B cell (primary cell): ENCODE data around the gene ZBTB16. TPM values are rescaled to one million over a fixed set of nuclear protein-coding genes. Genes with fewer than 3 reads are reported as not detected.

Experiments used
- ATAC-seq: fragments of 200-7000 bp; cut with Tn5 transposase; one replicate; pipeline ENCODE4 v1.10.0; 2021; ENCODE audit warnings: low read depth, mild to moderate bottlenecking, moderate number of reproducible peaks, moderate library complexity
- CTCF ChIA-PET: fragments of 350-600 bp; sonication (Branson Sonifier 250); formaldehyde crosslinking; loops from one replicate; lab custom pipeline; 2021; ENCODE audit warnings: antibody characterized with exemption, inconsistent platforms; lab: Charles Lee
- POLR2A ChIA-PET: fragments of 350-600 bp; sonication (Branson Sonifier 250); formaldehyde crosslinking; loops from one replicate; lab custom pipeline; 2021; ENCODE audit warnings: antibody characterized with exemption; lab: Charles Lee
- DNase-seq: peaks from one replicate; pipeline ENCODE4 v3.0.0; 2013
- H2AFZ ChIP-seq: 2 replicates; pipeline ENCODE4 v1.6.1; 2012; ENCODE audit warnings: mild to moderate bottlenecking, low read depth, low read length; ENCODE audit not compliant: insufficient read depth, poor library complexity, severe bottlenecking
- H3K27ac ChIP-seq, 2 donors: 1 replicate in 1 of 2; 2 replicates in 1 of 2; pipeline ENCODE4 v1.5.1; 2012 to 2013; ENCODE audit warnings: low read length in 2 of 2, mild to moderate bottlenecking in 2 of 2, moderate library complexity in 1 of 2
- H3K27me3 ChIP-seq, 4 experiments: fragments of 200-600 bp in 1 of 4; sonication (generic) in 1 of 4; replicated peaks in 1 of 4; 1 replicate in 2 of 4; 2 replicates in 2 of 4; pipeline versions ENCODE4 v1.6.1 to v1.7.0; 2013 to 2016; ENCODE audit warnings: low read length in 3 of 4, mild to moderate bottlenecking in 2 of 4, mixed read lengths in 1 of 4, moderate library complexity in 1 of 4; ENCODE audit not compliant: insufficient read depth in 4 of 4, control insufficient read depth in 3 of 4; ENCODE audit errors: control extremely low read depth in 1 of 4
- H3K36me3 ChIP-seq, 2 experiments: replicated peaks in 1 of 2; 1 replicate in 1 of 2; 2 replicates in 1 of 2; pipeline versions ENCODE4 v1.6.1 to v1.7.1; 2013; ENCODE audit warnings: low read length in 1 of 2; ENCODE audit not compliant: insufficient read depth in 2 of 2, control insufficient read depth in 1 of 2; ENCODE audit errors: control extremely low read depth in 1 of 2, extremely low read depth in 1 of 2
- H3K4me1 ChIP-seq, 2 donors: fragments of 200-600 bp in 1 of 2; sonication (generic) in 1 of 2; 1 replicate in 1 of 2; 2 replicates in 1 of 2; pipeline versions ENCODE4 v1.5.1 to v1.6.1; 2013 to 2017; ENCODE audit warnings: low read length in 2 of 2; ENCODE audit not compliant: control insufficient read depth in 2 of 2, insufficient read depth in 2 of 2
- H3K4me2 ChIP-seq: replicated peaks from 2 replicates; pipeline ENCODE3; 2012; ENCODE audit warnings: mild to moderate bottlenecking, low read depth, low read length; ENCODE audit not compliant: poor library complexity, severe bottlenecking
- H3K4me3 ChIP-seq, 5 experiments: fragments of 200-600 bp in 1 of 5; sonication (generic) in 1 of 5; 1 replicate in 3 of 5; 2 replicates in 2 of 5; pipeline versions ENCODE4 v1.5.1 to v1.7.0; 2011 to 2016; ENCODE audit warnings: low read length in 4 of 5, mild to moderate bottlenecking in 4 of 5, low read depth in 2 of 5, control low read depth in 1 of 5, moderate library complexity in 1 of 5; ENCODE audit not compliant: insufficient read depth in 1 of 5; ENCODE audit errors: control extremely low read depth in 1 of 5, extremely low read depth in 1 of 5
- H3K79me2 ChIP-seq: fragments of 200-600 bp; sonication (generic); one replicate; pipeline ENCODE4 v1.6.0; 2016; ENCODE audit warnings: low read length; ENCODE audit not compliant: control insufficient read depth, insufficient read depth
- H3K9ac ChIP-seq: fragments of 200-600 bp; sonication (generic); 2 replicates; pipeline ENCODE4 v1.6.1; 2017; ENCODE audit warnings: mild to moderate bottlenecking, low read length, moderate library complexity
- H3K9me3 ChIP-seq, 3 donors: one replicate each; pipeline versions ENCODE4 v1.6.1 to v1.7.1; 2013; ENCODE audit warnings: low read length in 2 of 3; ENCODE audit not compliant: control insufficient read depth in 2 of 3, insufficient read depth in 1 of 3; ENCODE audit errors: control extremely low read depth in 1 of 3
- H4K20me1 ChIP-seq: 2 replicates; pipeline ENCODE4 v1.6.0; 2012; ENCODE audit warnings: mild to moderate bottlenecking, low read length; ENCODE audit not compliant: insufficient read depth, control insufficient read depth, poor library complexity, severe bottlenecking
- H3K27ac Mint-ChIP-seq: one replicate; pipeline ENCODE4 v1.8.0; 2021; ENCODE audit warnings: mixed read lengths
- H3K27me3 Mint-ChIP-seq: one replicate; pipeline ENCODE4 v1.8.0; 2021; ENCODE audit warnings: mixed read lengths
- H3K4me1 Mint-ChIP-seq: one replicate; pipeline ENCODE4 v1.8.0; 2021; ENCODE audit warnings: mixed read lengths
- H3K4me3 Mint-ChIP-seq: one replicate; pipeline ENCODE4 v1.8.0; 2021; ENCODE audit warnings: mixed read lengths
- H3K9me3 Mint-ChIP-seq: one replicate; pipeline ENCODE4 v1.8.0; 2022; ENCODE audit warnings: mixed read lengths; ENCODE audit not compliant: insufficient read depth
- EZH2 ChIP-seq: IDR thresholded peaks from 2 replicates; pipeline ENCODE4 v1.6.1; 2012; ENCODE audit warnings: borderline replicate concordance, low read depth, mild to moderate bottlenecking, moderate library complexity, low read length; ENCODE audit not compliant: insufficient read depth, poor library complexity, severe bottlenecking
- WGBS: methylation state at CpG from one replicate; pipeline ENCODE4 v1.1.5; 2013; ENCODE audit warnings: missing lambda C conversion rate; ENCODE audit not compliant: insufficient coverage; 5-methylcytosine and 5-hydroxymethylcytosine counted together
- intact Hi-C: fragments of 100-400 bp; cut with micrococcal nuclease; formaldehyde crosslinking; loops from one replicate; pipeline ENCODE4 v1.10.0; 2022
- polyA plus RNA-seq: library from polyadenylated mRNA; depleted of rRNA; stranded (reverse); fragments of >200 nt; gene quantifications from 2 replicates; pipeline ENCODE4 v1.2.3, GENCODE V29; 2012
- total RNA-seq, 2 donors: library from RNA; stranded (reverse); fragments of 120-200 nt in 1 of 2; gene quantifications; 1 replicate in 1 of 2; 2 replicates in 1 of 2; pipeline versions ENCODE4 v1.2.3 to v1.2.4, GENCODE V29; 2013 to 2022
- TF ChIP-seq, protein P1 (sequence below): fragments of 200-600 bp; IDR thresholded peaks from one replicate; pipeline ENCODE4 v1.8.0; 2022; ENCODE audit warnings: antibody characterized with exemption, mild to moderate bottlenecking

Gene ZBTB16
- total and polyA plus RNA-seq, 2 donors (not counting 1 experiment from before 2014, with no cell fraction given): 16.0 to 20.6 TPM

GRCh38 chr11:114060392-114061047 lies 1.0 kb downstream of the ZBTB16 start:
- Histone ChIP-seq H3K9ac (peak overlapping the region; percentile 75), H3K4me2 (peak overlapping the region; percentile 97), H4K20me1 (no peaks in the 10 kb centered on the region), H3K4me1 (peaks cover 9 to 20% of the 10 kb centered on the region in 2 donors), H3K79me2 (no peaks in the 10 kb centered on the region), H3K4me3 (peak overlapping the region; percentile 60 to 84 (median 67)), H3K27me3 (peaks cover 0 to 38% (median 16%) of the 10 kb centered on the region in 4 experiments), H3K36me3 (no peaks in the 10 kb centered on the region), H3K9me3 (peaks cover 0 to 4% (median 0%) of the 10 kb centered on the region in 3 donors), H3K27ac (no peak overlapping the region), H2AFZ (peak overlapping the region; percentile 76)
- POLR2A ChIA-PET: interaction anchor here (0.6 to 0.9 kb wide), 2 partner anchors 13 to 200 kb away, joined by 3 to 4 read pairs; no protein-coding TSS in a partner anchor
- peaks cover 52% of the 10 kb centered on the region for H3K27me3 Mint-ChIP-seq
- H3K9me3 Mint-ChIP-seq: no peaks in the 10 kb centered on the region
- peak overlapping the region; percentile 62 for H3K27ac Mint-ChIP-seq
- peak overlapping the region; percentile 90 for H3K4me3 Mint-ChIP-seq
- TF ChIP-seq, protein P1, sequence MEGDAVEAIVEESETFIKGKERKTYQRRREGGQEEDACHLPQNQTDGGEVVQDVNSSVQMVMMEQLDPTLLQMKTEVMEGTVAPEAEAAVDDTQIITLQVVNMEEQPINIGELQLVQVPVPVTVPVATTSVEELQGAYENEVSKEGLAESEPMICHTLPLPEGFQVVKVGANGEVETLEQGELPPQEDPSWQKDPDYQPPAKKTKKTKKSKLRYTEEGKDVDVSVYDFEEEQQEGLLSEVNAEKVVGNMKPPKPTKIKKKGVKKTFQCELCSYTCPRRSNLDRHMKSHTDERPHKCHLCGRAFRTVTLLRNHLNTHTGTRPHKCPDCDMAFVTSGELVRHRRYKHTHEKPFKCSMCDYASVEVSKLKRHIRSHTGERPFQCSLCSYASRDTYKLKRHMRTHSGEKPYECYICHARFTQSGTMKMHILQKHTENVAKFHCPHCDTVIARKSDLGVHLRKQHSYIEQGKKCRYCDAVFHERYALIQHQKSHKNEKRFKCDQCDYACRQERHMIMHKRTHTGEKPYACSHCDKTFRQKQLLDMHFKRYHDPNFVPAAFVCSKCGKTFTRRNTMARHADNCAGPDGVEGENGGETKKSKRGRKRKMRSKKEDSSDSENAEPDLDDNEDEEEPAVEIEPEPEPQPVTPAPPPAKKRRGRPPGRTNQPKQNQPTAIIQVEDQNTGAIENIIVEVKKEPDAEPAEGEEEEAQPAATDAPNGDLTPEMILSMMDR: no peak
- no peak for TF ChIP-seq EZH2
- DNase-seq: peak; percentile 66
- CTCF ChIA-PET: interaction anchor here (0.9 to 4.0 kb wide), 12 partner anchors 16 to 201 kb away, joined by 3 to 49 read pairs (median 4); no protein-coding TSS in a partner anchor
- peaks cover 18% of the 10 kb centered on the region for H3K4me1 Mint-ChIP-seq
- intact Hi-C loops: loop anchor here (2.0 kb wide), 3 partner anchors 16 to 198 kb away; no protein-coding TSS in a partner anchor
- WGBS: under 1% methylated on average over 77 of the region's 78 CpGs
- peak; percentile 11 for ATAC-seq
